Activated T-cell treated with anti-CD3 and anti-CD28 coated beads for 1 hour (primary cell): ENCODE measurements around the gene KCNJ12.
"Not testable (repeated sequence)": the region's sequence is repeated elsewhere in the genome, so short reads cannot be mapped to it uniquely, and the experiment has no call there.

Experiments used
- DNase-seq: peaks from one replicate; pipeline ENCODE4 v3.0.0-alpha.2; 2020; ENCODE audit warnings: low read depth

Gene KCNJ12

DNA sequence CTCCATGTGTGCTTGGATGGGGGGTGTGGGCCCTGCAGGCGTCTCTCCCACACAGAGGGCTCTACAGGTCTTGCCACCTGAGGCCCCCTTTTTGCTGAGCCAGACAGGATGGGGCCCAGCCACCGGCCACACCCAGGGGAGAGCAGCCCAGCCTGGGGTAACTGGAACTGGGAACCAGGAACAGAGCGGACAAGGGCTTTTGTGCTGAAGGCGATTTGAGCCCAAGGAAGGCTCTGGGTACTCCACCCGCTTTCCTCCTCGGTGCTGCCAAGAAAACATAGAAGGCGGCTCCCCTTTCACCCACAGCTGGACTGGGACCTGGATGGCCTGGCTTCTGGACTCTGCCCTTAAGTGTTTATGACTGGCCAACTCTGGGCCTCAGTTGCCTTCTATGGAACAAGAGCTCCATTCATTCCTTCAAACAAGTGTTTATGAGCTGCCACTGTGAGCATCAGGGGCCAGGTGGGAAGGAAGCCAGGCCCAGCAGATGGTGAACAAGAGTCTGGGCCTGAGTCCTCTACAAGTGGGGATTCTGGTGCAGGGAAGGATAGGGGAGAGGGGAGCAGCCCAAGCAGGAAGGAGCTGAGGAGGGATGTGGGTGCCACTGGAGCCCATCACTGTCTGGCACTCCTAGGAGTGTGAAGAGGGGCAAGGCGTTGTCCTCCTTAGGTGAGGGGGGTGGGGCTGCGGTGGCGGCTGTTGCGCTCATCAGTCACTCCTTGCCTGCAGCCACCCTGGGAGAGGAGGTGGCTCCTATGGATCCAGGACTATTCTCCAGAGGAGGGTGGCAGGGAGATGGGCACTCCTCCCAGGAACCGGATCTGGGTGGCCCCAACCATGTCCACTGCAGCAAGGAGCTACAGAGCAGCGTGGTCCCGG lies 46.4 kb downstream of the KCNJ12 start:
- not testable (repeated sequence) for DNase-seq

- not testable (repeated sequence) for DNase-seq
Measured at GRCh38 chr17:21423190-21423493, 47.0 kb downstream of the KCNJ12 start.

GRCh38 chr17:21424697-21425096 lies 48.5 kb downstream of the KCNJ12 start:
- DNase-seq = not testable (repeated sequence)

DNA sequence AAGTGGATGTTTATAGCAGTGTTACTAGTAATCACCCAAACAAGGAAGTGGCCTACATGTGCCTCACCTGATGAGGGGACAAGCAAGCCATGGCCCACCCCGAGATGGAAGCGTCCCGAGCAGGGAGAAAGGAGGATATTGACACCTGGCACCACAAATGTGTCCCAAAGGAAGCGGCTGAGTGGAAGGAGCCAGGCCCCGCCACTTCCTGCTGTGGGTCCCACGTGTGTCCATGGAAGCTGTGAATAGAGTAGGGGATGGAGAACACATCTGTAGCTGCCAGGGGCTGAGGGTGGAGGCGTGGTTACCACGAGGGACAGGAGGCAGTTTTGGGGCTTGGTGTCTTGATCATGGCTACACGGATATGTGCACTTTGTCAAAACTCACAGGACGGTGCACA lies 49.2 kb downstream of the KCNJ12 start:
- DNase-seq = no peak

GRCh38 chr17:21425736-21426135 lies 49.6 kb downstream of the KCNJ12 start:
- DNase-seq = no peak

GRCh38 chr17:21426246-21426645 lies 50.1 kb downstream of the KCNJ12 start:
- DNase-seq = not testable (repeated sequence)

DNA sequence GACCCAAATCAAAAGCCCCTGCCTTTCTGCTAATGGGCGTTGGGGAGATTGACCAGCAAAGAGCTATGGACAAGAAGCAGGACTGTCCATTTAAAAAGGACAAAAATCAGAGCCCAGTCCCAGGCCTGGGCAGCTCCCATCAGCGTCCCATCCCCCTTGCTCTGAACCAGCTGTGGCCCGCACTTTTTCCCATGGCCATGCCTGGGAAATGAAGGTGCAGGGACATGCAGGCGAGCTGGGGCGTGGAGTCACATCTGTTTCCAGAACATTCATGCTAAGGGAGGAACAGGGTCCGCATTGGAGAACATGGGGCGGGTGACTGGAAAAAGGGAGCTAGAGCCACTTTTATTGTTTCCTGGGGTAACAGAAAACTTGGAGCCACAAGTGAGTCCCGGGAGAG lies 50.7 kb downstream of the KCNJ12 start:
- DNase-seq = not testable (repeated sequence)

GRCh38 chr17:21427727-21428126 lies 51.6 kb downstream of the KCNJ12 start:
- DNase-seq = not testable (repeated sequence)

DNA sequence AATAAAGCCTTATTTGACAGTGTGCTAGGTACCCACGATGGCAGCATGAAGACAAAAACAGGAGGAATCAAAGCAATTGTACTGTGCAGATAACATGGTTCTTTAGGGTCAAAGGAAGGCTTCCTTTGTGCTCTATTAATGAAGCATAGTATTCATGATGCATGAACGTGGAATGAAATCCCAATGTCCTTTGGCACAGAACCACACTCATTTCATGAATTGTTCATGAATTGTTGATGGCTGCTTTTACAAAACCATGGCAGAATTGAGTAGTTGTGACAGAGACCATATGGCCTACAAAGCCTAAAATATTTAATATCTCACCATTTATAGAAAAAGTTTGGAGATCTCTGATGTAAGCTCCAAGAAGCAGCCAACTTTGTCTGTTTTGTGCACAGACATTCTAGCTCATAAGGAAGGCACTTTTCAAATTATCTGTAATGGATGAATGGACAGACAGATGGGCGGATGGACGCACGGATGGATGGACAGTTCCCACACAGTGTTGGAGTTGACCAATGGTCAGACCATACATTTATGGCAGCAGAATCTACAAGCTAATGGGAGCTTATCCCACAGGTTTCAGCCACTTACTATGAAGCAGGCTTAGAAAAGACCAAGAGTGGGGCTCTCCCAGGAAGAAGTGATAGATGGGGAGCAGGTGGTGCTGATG lies 52.7 kb downstream of the KCNJ12 start:
- not testable (repeated sequence) for DNase-seq

GRCh38 chr17:21429921-21430628 lies 53.9 kb downstream of the KCNJ12 start:
- not testable (repeated sequence) for DNase-seq

DNA sequence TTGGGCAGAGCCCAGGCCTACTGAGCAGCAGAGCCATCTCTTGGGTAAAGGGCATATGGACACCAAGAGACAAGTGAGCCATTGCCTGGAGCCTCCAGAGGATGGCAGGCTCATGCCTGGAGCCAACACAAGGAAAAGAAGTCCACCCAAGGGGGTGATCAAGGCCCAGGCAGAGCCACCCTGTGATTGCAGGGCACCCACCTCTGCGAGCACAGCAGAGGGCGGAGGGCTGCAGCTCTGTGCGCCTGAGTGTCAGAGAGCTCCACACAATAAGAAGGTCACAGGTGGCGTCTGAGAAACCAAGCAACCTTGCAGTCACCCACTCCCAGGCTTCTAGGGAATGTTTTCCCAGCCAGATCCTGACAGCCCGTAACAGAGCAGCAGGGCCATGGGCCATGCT lies 57.8 kb downstream of the KCNJ12 start:
- DNase-seq = not testable (repeated sequence)

DNA sequence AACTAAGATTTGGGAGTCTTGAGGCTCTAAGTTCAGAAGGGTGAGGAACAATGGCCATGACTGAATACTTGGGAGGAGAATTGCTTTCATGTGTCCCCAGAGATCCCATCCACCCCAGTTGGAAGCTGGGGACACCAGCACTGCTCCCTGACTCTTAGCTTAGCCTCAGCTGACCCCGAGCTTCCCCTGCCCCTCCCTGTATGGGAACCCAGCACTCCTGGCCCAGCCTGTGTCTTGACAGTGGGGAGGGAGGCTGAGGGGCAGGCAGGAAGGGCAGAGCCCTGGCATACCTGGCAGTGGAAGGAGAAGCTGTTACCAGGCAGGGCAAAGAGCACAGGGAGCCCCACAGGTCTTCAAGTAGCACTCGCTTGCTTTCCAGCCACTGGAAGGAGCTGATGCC lies 58.8 kb downstream of the KCNJ12 start:
- not testable (repeated sequence) for DNase-seq

DNA sequence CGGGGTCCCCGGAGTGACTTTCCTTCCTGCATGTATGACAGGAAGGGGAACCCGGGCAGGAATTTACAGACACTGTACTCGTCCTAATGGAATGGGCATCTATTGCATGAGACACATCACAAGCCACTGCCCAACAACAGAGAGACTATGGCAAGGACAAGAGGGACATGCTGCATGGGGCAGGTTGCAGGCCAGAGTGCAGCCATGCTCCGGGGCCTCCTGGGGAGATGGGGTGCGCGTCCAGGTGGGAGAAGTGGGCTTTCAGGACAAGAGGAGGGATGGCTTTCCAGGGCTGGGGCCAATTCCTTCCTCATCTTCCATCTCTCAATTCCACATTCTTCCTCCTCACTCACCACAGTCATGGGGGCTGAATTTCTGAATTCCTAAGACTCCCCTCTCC lies 60.3 kb downstream of the KCNJ12 start:
- not testable (repeated sequence) for DNase-seq

GRCh38 chr17:21436883-21437836 lies 61.0 kb downstream of the KCNJ12 start:
- not testable (repeated sequence) for DNase-seq

DNA sequence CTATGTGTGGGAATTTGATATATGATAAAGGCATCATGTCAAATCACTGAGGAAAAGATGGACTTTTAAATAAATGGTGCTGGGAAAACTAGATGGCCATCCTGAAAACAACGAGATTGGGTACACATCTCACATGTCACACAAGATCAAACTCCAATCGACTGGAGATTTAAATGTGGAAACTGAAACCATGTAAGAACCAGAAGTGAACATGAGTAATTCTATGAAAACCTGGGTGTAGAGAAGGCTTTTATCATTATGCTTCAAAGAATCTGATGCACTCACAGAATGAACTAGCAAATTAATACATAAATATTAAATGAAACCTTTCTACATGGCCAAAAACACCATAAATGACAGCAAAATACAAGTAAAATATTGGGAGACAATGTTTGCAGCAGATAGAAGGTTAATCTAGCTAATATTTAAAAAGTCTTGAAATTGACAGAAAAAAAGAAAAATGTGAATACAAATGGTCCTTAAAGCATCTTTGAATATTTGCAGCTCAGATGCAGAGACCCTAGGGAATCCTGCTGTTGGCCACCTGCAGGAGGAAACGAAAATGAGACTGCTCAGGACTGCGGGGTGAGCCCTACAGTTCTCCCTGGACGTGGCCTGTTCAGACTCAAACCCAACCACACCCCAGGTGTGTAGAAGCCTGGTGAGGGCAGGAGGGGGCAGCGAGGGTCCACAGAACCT lies 62.3 kb downstream of the KCNJ12 start:
- DNase-seq = not testable (repeated sequence)

DNA sequence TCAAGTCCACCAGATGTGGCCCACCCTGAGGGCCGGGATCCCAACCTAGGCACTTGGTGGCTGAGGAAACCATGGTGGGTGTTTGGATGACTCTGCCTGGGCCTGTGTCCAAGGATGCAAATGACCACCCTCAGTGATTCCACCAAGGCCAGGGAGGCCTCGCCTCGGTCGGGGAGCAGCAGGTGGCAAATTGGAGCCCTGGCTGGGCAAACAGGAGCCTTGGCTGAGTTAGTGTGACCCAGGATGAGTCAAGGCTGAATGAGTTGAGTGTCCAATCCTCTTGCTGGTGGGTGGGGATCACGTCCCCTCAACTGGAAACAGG lies 62.8 kb downstream of the KCNJ12 start:
- DNase-seq = not testable (repeated sequence)

- DNase-seq = no peak
Measured at GRCh38 chr17:21445091-21445650, 69.0 kb downstream of the KCNJ12 start.

DNA sequence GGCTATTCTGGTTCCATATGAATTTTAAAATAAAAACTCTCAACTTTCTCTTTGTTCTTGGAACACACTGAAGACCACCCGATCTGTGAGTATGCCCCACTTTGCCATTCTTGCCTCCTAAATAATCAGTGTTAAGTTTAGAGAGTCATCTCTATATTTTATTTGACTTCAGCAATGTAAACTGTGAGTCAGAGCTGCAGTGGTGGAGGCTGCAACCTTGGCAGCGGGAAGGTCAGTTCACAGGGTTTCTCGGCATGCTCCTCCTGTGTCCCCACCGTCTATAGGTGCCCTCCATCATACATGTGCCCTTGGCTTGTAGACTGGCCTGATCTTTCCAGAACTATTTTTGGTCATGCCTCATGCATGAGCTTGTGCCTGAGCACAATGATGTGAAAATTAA lies 71.4 kb downstream of the KCNJ12 start:
- DNase-seq = not testable (repeated sequence)

- DNase-seq = not testable (repeated sequence)
Measured at GRCh38 chr17:21449891-21450290, 73.7 kb downstream of the KCNJ12 start.

GRCh38 chr17:21451975-21452374 lies 75.8 kb downstream of the KCNJ12 start:
- no peak for DNase-seq
